HL-60 (cell line): Measurements from ENCODE around the gene LTB4R.

ENCODE experiments used
- DNase-seq, 2 experiments: peaks; one replicate each; pipeline ENCODE4 v3.0.0-alpha.2; 2010 to 2020; ENCODE audit warnings: low read depth in 1 of 2, low spot score in 1 of 2
- H3K27ac ChIP-seq: fragments of 250-450 bp; sonication (Bioruptor Pico); replicated peaks from 2 replicates; pipeline ENCODE4 v1.5.1; 2020; ENCODE audit warnings: mild to moderate bottlenecking, moderate library complexity
- H3K27me3 ChIP-seq: fragments of 250-450 bp; sonication (Bioruptor Pico); 2 replicates; pipeline ENCODE4 v1.5.1; 2021; ENCODE audit warnings: mild to moderate bottlenecking, moderate library complexity; ENCODE audit not compliant: insufficient read depth, poor library complexity, severe bottlenecking
- H3K4me3 ChIP-seq: replicated peaks from 2 replicates; pipeline ENCODE4 v1.5.1; 2011; ENCODE audit warnings: mild to moderate bottlenecking, control low read depth, low read length; ENCODE audit not compliant: insufficient read depth
- GABPA ChIP-seq: IDR thresholded peaks from 2 replicates; pipeline ENCODE4 v1.6.1; 2012; ENCODE audit warnings: low read depth
- POLR2AphosphoS5 ChIP-seq: IDR thresholded peaks from 2 replicates; pipeline ENCODE4 v1.6.1; 2012; ENCODE audit warnings: low read depth
- REST ChIP-seq: IDR thresholded peaks from 2 replicates; pipeline ENCODE4 v1.6.1; 2012; ENCODE audit warnings: low read depth; ENCODE audit not compliant: insufficient replicate concordance
- SPI1 ChIP-seq: IDR thresholded peaks from 2 replicates; pipeline ENCODE4 v1.6.1; 2012; ENCODE audit warnings: low read depth, mild to moderate bottlenecking, borderline replicate concordance
- TF ChIP-seq, protein P1 (sequence below): IDR thresholded peaks from one replicate; pipeline ENCODE4 v1.5.1; 2011; ENCODE audit warnings: low read length, control low read depth, inconsistent platforms; ENCODE audit not compliant: insufficient read depth

The LTB4R gene

DNA sequence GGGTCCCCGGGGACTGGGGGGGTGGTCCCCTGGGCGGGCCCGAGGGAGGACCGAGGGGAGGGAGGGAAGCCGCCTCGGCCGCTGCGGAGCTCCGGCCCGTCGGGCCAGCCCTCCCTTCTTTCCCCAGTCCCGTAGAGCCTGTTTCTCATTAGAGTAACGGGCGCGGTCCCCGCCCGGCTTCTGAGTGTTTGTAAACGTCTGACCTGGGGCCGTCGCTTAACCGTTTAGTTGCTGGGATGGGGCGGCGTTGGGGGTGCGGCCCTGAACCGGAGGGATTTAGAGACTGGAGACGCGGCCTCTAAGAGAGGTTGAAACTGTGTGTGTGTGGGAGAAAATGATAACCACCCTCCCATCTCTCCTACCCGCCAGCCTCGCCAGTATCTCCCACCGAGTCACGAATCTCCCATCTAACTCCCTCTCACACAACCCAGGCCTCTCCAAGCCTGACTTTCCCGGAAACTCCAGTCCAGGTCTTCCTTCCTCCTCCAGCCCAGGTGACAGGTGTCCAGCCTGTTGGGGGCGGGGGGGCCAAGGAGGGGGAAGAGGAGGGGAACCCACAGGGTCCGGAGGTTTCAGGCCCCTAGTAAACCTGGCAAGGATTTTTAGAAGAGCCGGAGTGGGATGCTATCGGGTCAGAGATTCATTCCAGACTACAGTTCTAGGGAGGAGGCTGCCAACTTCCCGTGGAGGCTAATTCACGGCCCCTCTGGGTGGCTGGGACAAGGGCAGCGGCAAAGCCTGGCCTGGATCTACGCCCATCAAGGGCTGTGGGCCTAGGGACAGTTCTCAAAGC is 55.6 kb downstream of the LTB4R start:
- DNase-seq: no peak
- peaks cover 34% of the 10 kb centered on the region for H3K27me3 ChIP-seq
- H3K27ac ChIP-seq: no peak overlapping the region

More for the DNA sequence above, 55.6 kb downstream of the LTB4R start:
- no peak overlapping the region for H3K4me3 ChIP-seq
- TF ChIP-seq SPI1 (no peak), POLR2AphosphoS5 (no peak), GABPA (no peak), REST (no peak)
- TF ChIP-seq, protein P1, sequence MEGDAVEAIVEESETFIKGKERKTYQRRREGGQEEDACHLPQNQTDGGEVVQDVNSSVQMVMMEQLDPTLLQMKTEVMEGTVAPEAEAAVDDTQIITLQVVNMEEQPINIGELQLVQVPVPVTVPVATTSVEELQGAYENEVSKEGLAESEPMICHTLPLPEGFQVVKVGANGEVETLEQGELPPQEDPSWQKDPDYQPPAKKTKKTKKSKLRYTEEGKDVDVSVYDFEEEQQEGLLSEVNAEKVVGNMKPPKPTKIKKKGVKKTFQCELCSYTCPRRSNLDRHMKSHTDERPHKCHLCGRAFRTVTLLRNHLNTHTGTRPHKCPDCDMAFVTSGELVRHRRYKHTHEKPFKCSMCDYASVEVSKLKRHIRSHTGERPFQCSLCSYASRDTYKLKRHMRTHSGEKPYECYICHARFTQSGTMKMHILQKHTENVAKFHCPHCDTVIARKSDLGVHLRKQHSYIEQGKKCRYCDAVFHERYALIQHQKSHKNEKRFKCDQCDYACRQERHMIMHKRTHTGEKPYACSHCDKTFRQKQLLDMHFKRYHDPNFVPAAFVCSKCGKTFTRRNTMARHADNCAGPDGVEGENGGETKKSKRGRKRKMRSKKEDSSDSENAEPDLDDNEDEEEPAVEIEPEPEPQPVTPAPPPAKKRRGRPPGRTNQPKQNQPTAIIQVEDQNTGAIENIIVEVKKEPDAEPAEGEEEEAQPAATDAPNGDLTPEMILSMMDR: no peak
